GM19455 (cell line): Measurements from ENCODE around the gene GGTA1.

Source experiments
- ATAC-seq: cut with Tn5 transposase; IDR thresholded peaks from one replicate; pipeline ENCODE4 v1.9.1; 2021; ENCODE audit not compliant: unreplicated experiment

GGTA1 gene

DNA sequence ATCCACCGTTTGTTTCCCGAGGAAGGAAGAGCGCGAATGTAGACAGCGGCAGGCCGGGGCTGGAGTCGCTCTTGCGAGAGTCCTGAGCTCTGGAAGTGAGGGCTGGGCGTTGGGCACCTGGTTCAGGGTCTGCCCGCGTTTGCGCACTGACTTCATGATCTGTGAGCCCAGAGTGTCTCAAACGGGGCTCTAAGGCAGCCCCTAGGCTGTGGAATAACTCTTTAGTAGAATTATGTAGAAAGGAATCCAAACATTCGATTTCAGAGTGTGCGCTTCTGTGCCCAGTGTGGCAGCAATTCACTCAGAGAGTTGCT is 478 bp upstream of the GGTA1 start:
- ATAC-seq: no peak

DNA sequence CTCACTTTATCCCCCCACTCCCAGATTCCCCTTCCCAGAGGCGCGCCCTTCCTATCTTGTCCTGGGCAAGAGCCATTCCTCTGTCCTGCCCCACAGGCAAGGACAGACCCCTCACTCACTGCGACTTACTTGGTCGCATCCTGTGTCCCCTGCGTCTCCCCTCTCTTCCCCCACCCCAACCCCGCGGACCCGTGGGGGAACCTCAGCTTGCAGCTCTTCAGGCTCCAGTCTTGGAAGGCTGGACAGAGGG is 542 bp downstream of the GGTA1 start:
- no peak for ATAC-seq

DNA sequence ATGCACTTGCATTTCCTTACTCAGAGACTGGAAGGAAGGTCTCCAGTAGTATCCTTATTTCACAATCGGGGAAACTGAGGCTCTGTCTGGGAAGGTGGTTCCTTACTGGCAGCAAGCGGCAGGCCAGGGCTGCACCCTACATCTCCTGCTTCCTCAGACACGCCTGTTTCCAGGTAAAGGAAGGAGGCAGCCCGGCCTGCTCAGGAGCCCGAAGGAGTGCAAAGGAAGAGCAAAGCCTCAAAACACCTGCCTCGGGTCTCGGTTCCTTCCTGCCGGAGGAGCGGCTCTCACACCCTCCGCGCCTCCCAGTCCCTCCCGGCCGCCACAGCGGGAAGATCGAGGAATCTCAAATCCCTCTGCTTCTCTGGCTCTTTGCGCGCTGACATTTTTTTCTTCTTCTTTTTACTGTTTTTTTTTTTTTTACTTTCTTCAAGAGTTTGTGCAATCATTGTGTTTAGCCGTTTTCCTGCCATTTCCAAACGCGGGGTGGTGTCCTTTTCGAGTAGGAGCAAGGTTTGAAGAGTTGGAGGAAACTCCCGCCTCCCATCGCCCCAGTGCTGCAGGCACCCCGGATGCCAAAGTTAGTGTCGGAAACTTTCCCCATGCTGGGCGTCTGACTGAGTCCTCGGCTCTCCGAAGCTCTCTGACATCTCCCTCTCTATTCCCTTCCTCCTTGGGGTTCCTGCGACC is 1.0 kb downstream of the GGTA1 start:
- ATAC-seq: no peak

DNA sequence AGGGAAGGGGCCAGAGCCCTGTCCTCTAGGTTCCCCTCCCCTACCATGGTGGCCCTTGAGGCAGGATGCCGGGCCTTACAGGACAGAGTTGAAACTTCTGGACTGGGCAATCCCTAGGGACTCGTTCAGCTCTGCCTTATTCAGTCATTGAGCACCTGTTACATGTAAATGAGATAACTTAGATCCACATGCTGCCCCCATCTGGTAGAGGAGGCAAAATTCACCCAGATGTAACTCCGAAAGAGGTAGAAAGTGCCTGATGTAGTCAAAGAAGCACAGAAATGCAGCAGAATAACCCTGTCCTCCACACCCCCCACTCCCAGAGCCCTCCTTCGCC is 1.5 kb downstream of the GGTA1 start:
- ATAC-seq: peak; percentile 58

DNA sequence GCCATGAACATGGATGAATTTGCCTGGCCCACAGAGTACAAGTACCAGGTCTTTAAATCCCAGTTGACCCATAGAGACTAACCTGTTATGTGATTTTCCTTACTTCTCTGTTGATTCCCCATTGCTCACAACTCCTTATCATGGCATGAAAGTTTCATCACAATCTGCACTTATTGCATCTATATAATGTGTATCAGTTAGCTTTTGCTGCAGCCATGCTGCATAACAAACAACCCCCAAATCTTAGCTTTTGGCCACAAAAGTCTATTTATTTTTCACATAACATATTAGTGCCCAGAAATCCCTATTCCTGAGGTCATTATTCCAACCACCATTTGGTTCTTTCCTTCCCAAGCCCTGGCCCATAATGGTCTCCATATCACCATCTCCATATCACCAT is 3.7 kb downstream of the GGTA1 start:
- ATAC-seq: no peak

DNA sequence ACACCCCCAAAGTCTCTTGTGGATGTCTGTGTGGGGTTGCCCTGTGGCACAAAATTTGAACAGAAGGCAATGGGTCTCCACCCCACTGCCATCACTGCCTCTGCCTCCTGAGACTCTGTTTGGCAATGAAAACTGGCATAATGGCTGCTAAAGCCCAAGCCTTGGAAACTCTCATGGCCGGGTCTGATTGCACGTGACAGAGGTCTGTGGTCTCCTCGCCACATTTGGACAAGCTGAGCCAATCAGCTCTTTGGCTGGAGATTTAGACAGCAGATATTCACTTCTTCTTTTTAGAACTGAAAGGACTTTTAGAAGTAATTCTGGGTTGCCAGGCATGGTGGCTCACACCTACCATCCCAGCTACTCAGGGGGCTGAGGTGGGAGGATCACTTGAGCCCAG is 5.5 kb downstream of the GGTA1 start:
- no peak for ATAC-seq

DNA sequence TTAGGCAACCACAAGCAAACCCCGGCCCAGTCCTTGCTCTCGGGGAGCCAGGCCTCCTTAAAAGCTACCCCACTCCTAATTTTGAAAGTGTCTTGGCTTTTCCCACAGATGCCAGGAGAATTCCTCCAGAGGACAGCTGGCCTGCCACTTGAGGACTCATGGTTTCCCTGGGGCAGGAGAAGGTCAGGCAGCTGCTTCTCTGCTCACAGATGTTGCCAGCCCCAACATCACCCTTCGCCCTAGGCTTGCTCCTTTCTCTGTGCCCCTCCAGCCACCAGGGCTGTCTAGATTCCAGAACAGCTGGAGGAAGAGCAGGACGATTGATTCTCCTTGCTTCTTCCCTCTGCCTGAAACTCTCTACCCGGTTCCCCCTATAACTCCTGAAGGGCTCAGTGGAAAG is 8.5 kb downstream of the GGTA1 start:
- no peak for ATAC-seq

DNA sequence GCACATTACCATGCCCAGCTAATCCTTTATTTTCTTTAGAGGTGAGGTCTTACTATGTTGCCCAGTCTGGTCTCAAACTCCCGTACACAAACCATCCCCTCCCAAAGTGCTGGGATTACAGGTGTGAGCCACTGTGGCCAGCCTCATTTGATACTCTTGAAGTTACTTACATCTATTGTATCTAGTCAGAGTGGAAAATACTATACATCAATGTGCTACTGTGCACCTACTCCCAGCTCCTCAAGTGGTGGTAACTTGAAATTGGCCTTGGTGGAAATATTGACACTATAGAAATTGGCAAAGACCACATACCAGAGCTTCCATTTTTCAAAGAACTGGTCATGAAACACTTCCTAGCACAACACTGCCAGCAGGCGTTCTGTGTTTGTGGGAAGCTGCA is 10.3 kb downstream of the GGTA1 start:
- ATAC-seq: no peak

DNA sequence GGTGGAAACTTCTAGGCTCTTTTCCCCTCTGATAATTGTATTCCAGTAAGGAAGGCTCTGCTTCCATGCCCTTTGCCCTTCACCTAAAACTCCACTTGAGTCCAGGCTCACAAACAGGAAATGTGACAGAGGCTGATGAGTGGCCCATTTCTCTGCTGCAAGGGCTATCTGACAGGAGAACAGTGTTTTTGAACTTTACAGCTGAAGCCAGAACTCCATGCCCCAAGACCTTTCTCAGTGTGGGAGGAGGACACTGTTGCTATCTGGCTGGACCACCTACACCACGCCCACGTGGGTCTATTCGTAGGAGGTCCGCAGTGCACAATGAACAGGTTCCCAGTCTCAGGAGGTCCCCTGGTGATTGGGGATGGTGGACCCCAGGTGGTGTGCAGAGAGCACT is 13.6 kb downstream of the GGTA1 start:
- no peak for ATAC-seq

DNA sequence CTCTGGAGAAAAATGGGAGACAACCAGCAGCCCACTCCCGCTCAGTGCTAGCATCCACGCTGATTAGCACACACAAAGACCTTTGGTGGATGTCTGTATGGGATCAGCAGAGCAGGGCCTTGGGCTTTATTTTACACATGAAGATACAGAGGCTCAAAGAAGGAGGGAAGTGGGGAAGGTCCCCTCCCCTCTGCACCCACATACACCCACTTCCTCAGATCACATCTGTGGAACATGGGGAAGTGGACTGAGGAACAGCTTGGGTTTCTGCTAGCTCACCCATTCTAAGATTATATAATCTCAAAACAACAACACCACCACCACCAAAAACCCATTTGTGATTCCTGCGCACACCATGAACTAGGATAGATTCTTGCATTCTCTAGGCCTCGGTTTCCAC is 14.0 kb downstream of the GGTA1 start:
- ATAC-seq: no peak

DNA sequence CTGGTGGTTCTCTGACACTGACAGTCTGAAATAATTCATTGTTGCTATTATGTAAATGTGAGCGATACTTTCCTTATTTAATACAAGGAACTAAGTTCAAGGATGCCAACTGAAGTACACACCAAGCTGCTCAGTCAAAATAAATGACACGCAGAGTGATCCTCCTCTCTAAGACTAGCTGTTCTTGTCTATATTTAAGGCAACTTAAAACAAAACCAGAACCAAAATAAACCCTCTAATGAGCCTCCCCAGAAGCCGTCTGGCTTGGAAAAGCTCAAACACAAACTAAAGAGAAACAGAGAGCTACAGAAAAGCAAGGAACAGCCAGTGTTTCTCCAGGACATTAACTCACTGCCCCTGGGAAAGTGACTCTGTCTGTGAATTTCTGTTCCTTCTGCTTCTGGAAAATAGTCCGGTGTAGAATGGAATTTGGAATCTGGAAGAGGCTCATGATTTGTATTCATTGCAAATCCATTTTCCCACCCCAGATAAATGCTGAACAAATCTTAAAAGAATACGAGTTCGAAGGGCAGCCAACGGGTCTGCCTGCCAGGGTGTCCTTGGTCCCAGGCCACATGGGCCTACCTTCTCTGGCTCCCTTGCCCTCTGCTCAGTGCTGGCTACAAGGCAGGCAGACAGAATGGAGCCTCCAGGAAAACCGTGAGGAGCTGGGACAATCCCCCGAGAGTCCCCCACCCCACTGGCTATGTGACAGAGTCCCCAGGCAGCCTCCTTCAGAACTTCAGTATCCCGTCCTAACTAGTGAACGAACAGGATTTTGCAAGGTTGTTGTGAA is 14.8 kb downstream of the GGTA1 start:
- ATAC-seq: no peak

DNA sequence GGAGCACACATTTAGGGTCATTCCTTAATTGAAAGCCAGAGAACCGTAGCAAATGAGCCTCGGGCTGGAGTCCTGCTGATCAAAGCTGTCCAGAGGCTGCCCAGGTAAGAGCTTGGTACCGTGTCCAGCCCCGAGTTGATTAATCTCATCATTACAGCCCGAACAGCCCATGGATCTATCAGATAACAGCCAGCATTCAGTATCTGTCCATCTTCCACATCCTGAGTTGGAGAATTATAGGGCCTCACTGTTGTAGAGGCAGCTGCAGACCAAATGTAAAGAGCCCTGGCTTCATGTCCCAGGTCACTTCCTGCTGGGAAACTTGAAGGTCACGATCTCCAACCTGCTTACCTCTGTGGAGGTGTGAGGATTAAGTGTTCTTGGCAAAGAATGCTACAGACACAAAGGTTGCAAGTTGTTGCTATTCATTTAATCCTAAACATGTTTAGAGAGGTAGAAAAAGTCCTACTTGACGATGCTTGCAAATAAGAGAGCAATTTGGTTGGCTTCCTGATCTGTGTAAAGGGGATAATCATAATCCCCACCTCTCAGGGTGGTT is 16.1 kb downstream of the GGTA1 start:
- no peak for ATAC-seq

DNA sequence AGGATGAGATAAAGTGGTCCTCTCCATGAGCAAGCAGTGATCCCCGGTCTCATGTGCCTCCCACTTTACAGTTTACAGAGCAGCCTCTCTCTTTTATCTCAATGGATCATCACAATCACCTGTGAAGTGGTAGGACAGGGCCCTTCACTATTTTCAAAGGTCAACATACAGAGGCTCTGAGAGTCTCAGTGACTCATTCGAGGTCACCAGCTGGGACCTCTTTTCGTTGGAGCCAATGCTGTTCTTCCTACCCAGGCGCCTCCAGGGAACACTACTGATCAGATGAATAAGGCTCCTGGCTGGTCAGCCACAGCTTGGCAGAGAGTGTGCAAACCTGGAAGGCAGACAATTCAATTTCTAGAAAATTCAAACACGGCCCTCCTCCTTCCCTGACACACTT is 16.6 kb downstream of the GGTA1 start:
- ATAC-seq: no peak

DNA sequence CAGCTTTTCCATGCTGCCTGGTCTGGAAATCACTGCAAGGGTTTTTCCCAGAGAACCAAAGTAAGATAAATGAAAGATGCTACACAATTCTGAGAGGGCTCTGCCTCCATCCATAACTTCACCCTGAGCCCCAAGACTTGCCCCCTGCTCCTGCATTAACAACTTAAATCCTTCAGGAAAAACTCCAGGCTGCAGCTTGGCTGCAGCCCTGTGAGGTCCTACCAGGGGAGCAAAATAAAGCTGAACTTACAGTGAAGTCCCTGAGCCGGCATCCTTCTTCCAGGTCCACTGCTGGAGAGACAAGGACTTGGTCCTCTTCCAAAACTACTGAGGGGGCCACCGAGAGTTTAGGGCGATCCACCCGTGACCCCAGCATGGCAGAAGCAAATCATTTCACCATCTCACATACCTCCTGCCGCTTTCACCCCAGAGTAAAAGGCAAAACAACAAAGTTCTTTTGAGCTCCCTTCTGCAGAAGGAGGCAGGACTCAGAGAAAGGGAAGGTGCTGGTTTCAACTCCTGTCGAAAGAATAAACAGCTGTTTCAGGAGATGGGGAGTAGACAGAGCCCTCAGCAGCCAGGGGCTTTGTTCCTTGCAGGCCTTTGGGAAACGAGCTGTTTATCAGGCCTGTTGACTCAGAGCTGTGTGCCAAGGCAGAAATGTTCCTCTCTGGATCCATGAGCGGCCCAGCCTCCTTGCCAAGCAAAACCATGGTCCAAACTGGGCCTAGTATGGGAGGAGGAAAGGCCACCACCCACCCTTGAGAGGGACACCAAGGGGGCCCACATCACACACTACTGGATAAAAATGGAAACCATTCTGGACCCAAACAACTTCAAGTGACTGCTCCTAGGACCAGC is 20.6 kb downstream of the GGTA1 start:
- ATAC-seq: no peak

DNA sequence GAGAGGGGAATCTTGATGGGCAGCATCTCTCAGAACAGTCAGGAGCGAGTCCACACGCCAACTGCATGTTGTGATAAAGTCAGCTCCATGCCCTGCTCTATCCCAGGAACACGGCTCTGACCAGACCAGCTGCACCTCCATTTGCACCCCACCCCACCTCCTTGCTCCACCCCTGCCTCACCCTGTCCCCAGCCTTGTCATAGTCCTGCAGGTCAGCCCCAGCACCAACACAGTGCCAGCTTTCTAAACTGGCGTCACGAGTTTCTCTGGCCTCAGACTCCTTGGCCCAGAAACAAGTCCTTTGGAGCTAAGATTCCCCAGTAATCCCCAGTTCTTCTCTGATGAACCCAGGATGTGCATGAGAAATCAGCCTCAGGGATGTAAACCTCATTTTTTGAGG is 23.5 kb downstream of the GGTA1 start:
- ATAC-seq: no peak

DNA sequence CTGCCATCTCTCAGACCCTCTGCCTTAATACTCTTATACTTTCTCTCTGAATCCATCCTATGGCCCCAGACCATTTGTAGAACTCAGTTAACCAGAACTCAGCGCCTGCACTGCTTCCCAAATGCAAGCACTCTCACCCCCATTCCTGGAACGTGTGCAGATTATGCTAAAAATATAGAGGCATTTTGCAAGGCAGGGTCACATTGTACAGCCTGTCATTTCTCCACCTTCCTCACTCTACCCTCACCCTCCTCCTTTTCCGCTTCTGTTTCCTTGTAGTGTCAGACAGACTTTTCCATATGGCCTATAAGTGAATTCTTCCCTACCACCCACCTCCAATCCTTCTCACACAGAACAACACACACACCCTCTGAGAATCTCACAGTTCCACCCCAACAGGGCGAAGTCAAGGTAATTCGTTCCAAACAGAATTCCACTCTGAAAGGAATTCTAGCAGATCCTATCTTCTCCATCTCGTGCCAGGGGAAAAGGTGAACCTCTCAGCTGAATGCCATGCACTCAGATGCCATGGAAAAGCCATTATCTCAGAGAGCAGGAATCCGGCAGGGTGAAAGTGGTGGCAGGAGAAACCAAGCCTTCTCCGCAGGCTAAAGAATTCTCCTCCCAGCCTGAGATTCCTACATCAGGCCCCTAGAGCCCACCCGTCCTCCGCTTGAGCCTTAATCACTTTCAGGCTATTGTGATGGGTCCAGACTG is 25.3 kb downstream of the GGTA1 start:
- no peak for ATAC-seq

DNA sequence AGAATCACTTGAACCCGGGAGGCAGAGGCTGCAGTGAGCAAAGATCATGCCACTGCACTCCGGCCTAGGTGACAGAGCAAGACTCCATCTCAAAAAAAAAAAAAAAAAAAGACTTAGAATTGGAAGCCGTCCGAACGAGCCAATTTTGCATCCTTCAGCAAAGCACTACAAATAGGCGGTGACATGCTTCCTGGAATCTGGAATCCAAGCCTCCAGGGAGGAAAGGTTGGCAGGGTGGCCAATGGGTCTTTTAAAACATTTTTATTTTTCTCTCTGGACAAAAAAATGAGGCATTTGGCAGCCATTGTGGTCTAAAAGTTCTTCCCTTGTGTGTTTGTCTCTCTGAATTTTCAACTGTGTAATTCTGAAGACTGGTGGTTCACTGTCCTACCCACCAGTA is 26.4 kb downstream of the GGTA1 start:
- no peak for ATAC-seq

DNA sequence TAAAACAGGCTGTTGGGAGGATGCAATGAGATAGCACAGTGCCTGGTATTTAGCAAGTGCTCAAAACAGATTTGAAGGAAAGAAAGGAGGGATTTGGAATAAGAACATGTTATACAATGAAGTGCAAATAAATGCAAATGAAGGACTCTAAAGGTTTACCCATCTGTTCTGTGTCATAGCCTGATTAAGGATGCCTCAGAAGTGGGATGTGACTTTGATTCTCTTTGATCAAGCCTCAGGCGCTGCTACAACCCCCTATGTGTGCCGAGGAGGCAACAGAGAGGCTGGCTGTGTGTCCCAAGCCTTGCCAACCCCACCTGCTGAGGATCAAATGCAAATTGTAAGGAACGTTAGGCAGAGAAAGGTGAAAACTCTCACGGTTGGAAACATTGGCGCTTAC is 27.2 kb downstream of the GGTA1 start:
- no peak for ATAC-seq

DNA sequence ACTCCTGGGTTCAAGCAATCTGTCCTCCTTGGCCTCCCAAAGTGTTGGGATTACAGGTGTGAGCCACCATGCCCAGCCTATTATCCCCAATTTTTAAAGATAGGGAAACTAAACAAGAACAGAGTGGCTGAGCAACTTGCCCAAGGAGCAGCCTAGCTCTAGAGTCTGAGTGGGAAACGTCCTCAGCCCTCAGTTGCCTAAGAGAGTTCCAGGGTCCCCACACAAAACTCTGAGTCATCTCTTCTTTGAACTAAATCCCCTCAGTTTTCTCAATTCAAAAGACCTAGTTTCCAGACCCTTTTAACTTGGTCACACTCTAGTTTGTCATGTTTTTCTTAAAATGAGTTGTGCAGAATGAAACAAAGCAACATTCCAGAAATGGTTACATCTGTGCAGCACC is 33.5 kb downstream of the GGTA1 start:
- no peak for ATAC-seq

DNA sequence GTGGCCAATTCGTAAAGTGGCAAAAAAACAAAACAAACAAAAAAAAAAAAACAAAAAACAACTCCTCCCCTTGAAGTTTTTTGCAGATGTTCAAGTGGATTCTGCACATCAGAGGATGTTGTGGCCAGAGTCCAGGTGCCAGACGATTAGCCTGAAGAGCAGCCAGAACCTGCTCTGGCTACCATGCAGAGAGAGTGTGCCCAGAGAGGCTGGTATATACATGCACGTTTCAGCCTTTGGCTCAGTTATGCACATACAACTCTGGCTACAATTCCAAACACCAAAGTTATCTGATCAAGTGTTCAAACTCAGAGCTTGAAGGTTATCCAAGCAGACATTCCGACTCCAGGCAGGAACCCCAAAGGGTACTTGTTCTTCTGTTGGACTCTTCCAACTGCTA is 34.7 kb downstream of the GGTA1 start:
- ATAC-seq: no peak

DNA sequence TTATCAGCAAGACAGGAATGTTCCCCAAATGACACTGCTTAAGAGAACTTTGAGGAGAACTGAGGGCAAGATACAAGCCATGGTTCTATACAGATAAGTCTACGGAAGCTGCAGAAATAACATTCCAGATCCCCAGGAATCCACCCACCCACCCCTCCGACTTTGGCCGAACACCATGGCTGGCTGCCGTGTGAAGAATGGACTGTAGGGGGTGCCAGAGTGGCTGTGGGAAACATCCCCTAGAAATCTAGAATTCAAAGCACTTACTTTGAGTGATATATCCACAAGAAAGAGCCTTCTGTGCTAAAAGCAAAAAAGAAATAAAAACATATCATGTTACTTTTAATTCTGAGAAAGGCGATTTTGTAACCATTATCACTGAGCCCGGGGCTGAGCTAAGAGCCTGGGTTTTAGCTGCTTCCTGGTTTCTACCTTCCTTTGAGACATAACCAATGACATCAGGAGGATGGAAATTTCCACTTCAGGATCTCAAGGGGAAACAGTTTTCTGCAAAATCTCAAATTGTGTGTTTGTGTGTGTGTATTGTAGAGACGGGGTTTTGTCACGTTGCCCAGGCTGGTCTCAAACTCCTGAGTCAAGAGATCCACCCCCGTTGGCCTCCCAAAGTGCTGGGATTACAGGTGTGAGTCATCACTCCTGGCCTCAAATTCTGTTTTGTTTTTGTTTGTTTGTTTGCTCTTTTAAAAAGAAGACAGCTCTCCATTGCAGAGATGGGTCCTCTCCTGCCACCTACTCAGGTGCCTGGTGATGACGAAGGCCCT is 36.4 kb downstream of the GGTA1 start:
- no peak for ATAC-seq
